GM21717 (cell line): ENCODE measurements around the gene CACNA1S.

Source experiments
- ATAC-seq: cut with Tn5 transposase; IDR thresholded peaks from one replicate; pipeline ENCODE4 v1.9.1; 2021; ENCODE audit warnings: mild to moderate bottlenecking, moderate library complexity; ENCODE audit not compliant: unreplicated experiment

CACNA1S gene

GRCh38 chr1:201038186-201038876 lies 73.9 kb downstream of the CACNA1S start:
- ATAC-seq, result no peak

- ATAC-seq, result no peak
These were observed 75.9 kb downstream of the CACNA1S start for GRCh38 chr1:201036188-201036842.

GRCh38 chr1:201034671-201035070 lies 77.6 kb downstream of the CACNA1S start:
- ATAC-seq, result no peak

GRCh38 chr1:201032408-201032807 lies 79.8 kb downstream of the CACNA1S start:
- ATAC-seq, result no peak

- ATAC-seq, result no peak
These were observed 83.8 kb downstream of the CACNA1S start for GRCh38 chr1:201028461-201028889.

- ATAC-seq, result no peak
These were observed 85.4 kb downstream of the CACNA1S start for GRCh38 chr1:201026836-201027235.

- ATAC-seq, result no peak
These were observed 86.0 kb downstream of the CACNA1S start for GRCh38 chr1:201026234-201026633.

GRCh38 chr1:201025571-201026002 lies 86.6 kb downstream of the CACNA1S start:
- no peak for ATAC-seq

GRCh38 chr1:201024625-201024998 lies 87.6 kb downstream of the CACNA1S start:
- ATAC-seq, result no peak

- no peak for ATAC-seq
These were observed 88.2 kb downstream of the CACNA1S start for GRCh38 chr1:201023920-201024624.

GRCh38 chr1:201023517-201023902 lies 88.7 kb downstream of the CACNA1S start, which contains the start of gene KIF21B:
Gene KIF21B (minus strand): TSS chr1:201023714. CDS start chr1:201023383, 331 bp downstream.
- peak; percentile 48 for ATAC-seq

GRCh38 chr1:201022820-201023516 lies 89.3 kb downstream of the CACNA1S start:
- no peak for ATAC-seq

GRCh38 chr1:201022493-201022819 lies 89.8 kb downstream of the CACNA1S start:
- ATAC-seq, result no peak

GRCh38 chr1:201021630-201022492 lies 90.4 kb downstream of the CACNA1S start:
- no peak for ATAC-seq

- no peak for ATAC-seq
These were observed 91.3 kb downstream of the CACNA1S start for GRCh38 chr1:201020721-201021629.

GRCh38 chr1:201020040-201020591 lies 92.1 kb downstream of the CACNA1S start:
- ATAC-seq, result peak; percentile 19

GRCh38 chr1:201019321-201019977 lies 92.8 kb downstream of the CACNA1S start:
- ATAC-seq, result peak; percentile 60

- ATAC-seq, result no peak
These were observed 94.4 kb downstream of the CACNA1S start for GRCh38 chr1:201017828-201018163.
